Measurements from ENCODE around the gene ZNF215. TPM values are rescaled to one million over a fixed set of nuclear protein-coding genes. Genes with fewer than 3 reads are reported as not detected.
"Not testable (repeated sequence)": the region's sequence is repeated elsewhere in the genome, so short reads cannot be mapped to it uniquely, and the experiment has no call there.

ZNF215 gene
- total and polyA plus RNA-seq, 4 donors: 0.61 to 2.0 (median 0.93) TPM; not detected in 1

GRCh38 chr11:6968816-6969215 lies 42.6 kb downstream of the ZNF215 start:
- no peaks in the 10 kb centered on the region for H3K4me1 ChIP-seq (ENCODE audit: control insufficient read depth in 1 of 2, insufficient read depth in 2 of 2, low read length in 2 of 2)
- no peaks in the 10 kb centered on the region for H3K9me3 ChIP-seq (ENCODE audit: control insufficient read depth, low read length)
- WGBS, 2 donors: 99 to 100% methylated on average over 1 of the region's 1 CpG
- no peak overlapping the region for H3K4me3 ChIP-seq (ENCODE audit: low read length in 2 of 2)
- DNase-seq: no peak
- H3K27me3 ChIP-seq (ENCODE audit: control insufficient read depth in 1 of 2, insufficient read depth in 2 of 2, low read length in 1 of 2): no peaks in the 10 kb centered on the region
- intact Hi-C loops (cut with DNase I): no loop called here
- no peak for ATAC-seq (ENCODE audit: low FRiP score)
- no peaks in the 10 kb centered on the region for H3K36me3 ChIP-seq (ENCODE audit: control insufficient read depth in 1 of 2, insufficient read depth in 2 of 2, low read length in 1 of 2)
- no peak overlapping the region for H3K27ac ChIP-seq (ENCODE audit: low read depth in 1 of 2, low read length in 2 of 2)

DNA sequence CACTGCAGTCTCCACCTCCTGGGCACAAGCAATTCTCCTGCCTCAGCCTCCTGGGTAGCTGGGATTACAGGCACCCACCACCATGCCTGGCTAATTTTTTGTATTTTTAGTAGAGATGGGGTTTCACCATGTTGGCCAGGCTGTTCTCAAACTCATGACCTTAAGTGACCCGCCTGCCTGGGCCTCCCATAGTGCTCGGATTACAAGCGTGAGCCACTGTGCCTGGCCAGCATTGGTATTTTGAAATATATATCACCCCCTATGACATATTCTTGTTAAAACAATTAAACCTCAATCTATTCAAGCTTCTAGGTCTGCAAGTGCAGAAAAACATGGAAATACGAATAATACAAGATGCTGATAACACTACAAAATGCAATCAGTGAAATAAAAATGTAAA lies 43.6 kb downstream of the ZNF215 start:
- H3K9me3 ChIP-seq (ENCODE audit: control insufficient read depth, low read length); H3K4me1 ChIP-seq (ENCODE audit: control insufficient read depth in 1 of 2, insufficient read depth in 2 of 2, low read length in 2 of 2); ATAC-seq (ENCODE audit: low FRiP score); intact Hi-C loops (cut with DNase I); H3K27ac ChIP-seq (ENCODE audit: low read depth in 1 of 2, low read length in 2 of 2); H3K4me3 ChIP-seq (ENCODE audit: low read length in 2 of 2); H3K36me3 ChIP-seq (ENCODE audit: control insufficient read depth in 1 of 2, insufficient read depth in 2 of 2, low read length in 1 of 2); H3K27me3 ChIP-seq (ENCODE audit: control insufficient read depth in 1 of 2, insufficient read depth in 2 of 2, low read length in 1 of 2): not testable (repeated sequence)
- DNase-seq: peak in 1 of 2 donors; percentile 44
- 33 to 46% methylated on average over 4 of the region's 4 CpGs for WGBS, 2 donors

GRCh38 chr11:6979365-6979764 lies 53.1 kb downstream of the ZNF215 start:
- Histone ChIP-seq H3K4me3 (ENCODE audit: low read length in 2 of 2) (no peak overlapping the region), H3K27ac (ENCODE audit: low read depth in 1 of 2, low read length in 2 of 2) (no peak overlapping the region), H3K4me1 (ENCODE audit: control insufficient read depth in 1 of 2, insufficient read depth in 2 of 2, low read length in 2 of 2) (no peaks in the 10 kb centered on the region), H3K27me3 (ENCODE audit: control insufficient read depth in 1 of 2, insufficient read depth in 2 of 2, low read length in 1 of 2) (no peaks in the 10 kb centered on the region), H3K9me3 (ENCODE audit: control insufficient read depth, low read length) (no peaks in the 10 kb centered on the region), H3K36me3 (ENCODE audit: control insufficient read depth in 1 of 2, insufficient read depth in 2 of 2, low read length in 1 of 2) (no peaks in the 10 kb centered on the region)
- intact Hi-C loops (cut with DNase I): no loop called here
- DNase-seq (no peak), ATAC-seq (ENCODE audit: low FRiP score) (no peak)
- 73 to 77% methylated on average over 2 of the region's 2 CpGs for WGBS, 2 donors

GRCh38 chr11:6986487-6986886 lies 60.3 kb downstream of the ZNF215 start:
- H3K4me1 ChIP-seq (ENCODE audit: control insufficient read depth in 1 of 2, insufficient read depth in 2 of 2, low read length in 2 of 2): no peaks in the 10 kb centered on the region
- no peaks in the 10 kb centered on the region for H3K9me3 ChIP-seq (ENCODE audit: control insufficient read depth, low read length)
- intact Hi-C loops (cut with DNase I): no loop called here
- H3K27me3 ChIP-seq (ENCODE audit: control insufficient read depth in 1 of 2, insufficient read depth in 2 of 2, low read length in 1 of 2): no peaks in the 10 kb centered on the region
- ATAC-seq (ENCODE audit: low FRiP score) (no peak), DNase-seq (no peak)
- H3K27ac ChIP-seq (ENCODE audit: low read depth in 1 of 2, low read length in 2 of 2): no peak overlapping the region
- WGBS, 2 donors: 50 to 53% methylated on average over 1 of the region's 1 CpG
- no peaks in the 10 kb centered on the region for H3K36me3 ChIP-seq (ENCODE audit: control insufficient read depth in 1 of 2, insufficient read depth in 2 of 2, low read length in 1 of 2)
- H3K4me3 ChIP-seq (ENCODE audit: low read length in 2 of 2): no peak overlapping the region

- no peak overlapping the region for H3K27ac ChIP-seq (ENCODE audit: low read depth in 1 of 2, low read length in 2 of 2)
- DNase-seq (no peak), ATAC-seq (ENCODE audit: low FRiP score) (no peak)
- no peaks in the 10 kb centered on the region for H3K27me3 ChIP-seq (ENCODE audit: control insufficient read depth in 1 of 2, insufficient read depth in 2 of 2, low read length in 1 of 2)
- H3K4me3 ChIP-seq (ENCODE audit: low read length in 2 of 2): no peak overlapping the region
- no peaks in the 10 kb centered on the region for H3K36me3 ChIP-seq (ENCODE audit: control insufficient read depth in 1 of 2, insufficient read depth in 2 of 2, low read length in 1 of 2)
- intact Hi-C loops (cut with DNase I): no loop called here
- H3K9me3 ChIP-seq (ENCODE audit: control insufficient read depth, low read length): no peaks in the 10 kb centered on the region
- H3K4me1 ChIP-seq (ENCODE audit: control insufficient read depth in 1 of 2, insufficient read depth in 2 of 2, low read length in 2 of 2): no peaks in the 10 kb centered on the region
Measured at GRCh38 chr11:6988506-6988905, 62.3 kb downstream of the ZNF215 start.

GRCh38 chr11:6991227-6991626 lies 65.0 kb downstream of the ZNF215 start:
- peak; percentile 17 for ATAC-seq (ENCODE audit: low FRiP score)
- H3K27me3 ChIP-seq (ENCODE audit: control insufficient read depth in 1 of 2, insufficient read depth in 2 of 2, low read length in 1 of 2): no peaks in the 10 kb centered on the region
- WGBS, 2 donors: 76 to 81% methylated on average over 6 of the region's 6 CpGs

DNA sequence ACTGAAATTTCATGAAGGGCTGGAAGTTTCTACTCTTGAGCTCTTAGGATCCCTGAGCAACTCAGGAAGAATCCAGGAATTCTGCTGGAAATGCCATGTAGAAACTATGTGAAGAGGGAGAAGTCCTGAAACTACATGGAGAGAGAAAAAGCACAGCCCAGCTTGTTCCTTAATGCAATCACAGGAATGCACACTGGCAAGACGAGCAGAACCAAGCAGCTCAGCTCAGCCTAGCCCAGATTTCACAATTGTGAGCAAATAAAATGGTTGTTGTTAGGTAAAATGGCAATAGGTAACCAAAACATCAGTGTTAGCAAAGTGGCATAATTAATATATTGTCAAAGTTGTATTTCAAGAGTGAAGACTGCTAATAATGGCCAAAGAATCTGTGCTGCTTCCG lies 65.8 kb downstream of the ZNF215 start:
- 45 to 48% methylated on average over 2 of the region's 2 CpGs for WGBS, 2 donors
- Histone ChIP-seq H3K4me1 (ENCODE audit: control insufficient read depth in 1 of 2, insufficient read depth in 2 of 2, low read length in 2 of 2) (no peaks in the 10 kb centered on the region), H3K36me3 (ENCODE audit: control insufficient read depth in 1 of 2, insufficient read depth in 2 of 2, low read length in 1 of 2) (no peaks in the 10 kb centered on the region), H3K27ac (ENCODE audit: low read depth in 1 of 2, low read length in 2 of 2) (peak overlapping the region in 1 of 2 donors; percentile 30), H3K4me3 (ENCODE audit: low read length in 2 of 2) (no peak overlapping the region), H3K9me3 (ENCODE audit: control insufficient read depth, low read length) (no peaks in the 10 kb centered on the region), H3K27me3 (ENCODE audit: control insufficient read depth in 1 of 2, insufficient read depth in 2 of 2, low read length in 1 of 2) (no peaks in the 10 kb centered on the region)
- no peak for DNase-seq
- intact Hi-C loops (cut with DNase I): loop anchor here in 1 of 2 donors (2.0 kb wide), 1 partner anchor 29 kb away; the partner anchor contains the start of genes NLRP14 and ZNF214
- ATAC-seq (ENCODE audit: low FRiP score): no peak

More at GRCh38 chr11:6991227-6991626, 65.0 kb downstream of the ZNF215 start:
- Histone ChIP-seq H3K27ac (ENCODE audit: low read depth in 1 of 2, low read length in 2 of 2) (no peak overlapping the region), H3K4me1 (ENCODE audit: control insufficient read depth in 1 of 2, insufficient read depth in 2 of 2, low read length in 2 of 2) (no peaks in the 10 kb centered on the region), H3K9me3 (ENCODE audit: control insufficient read depth, low read length) (no peaks in the 10 kb centered on the region), H3K36me3 (ENCODE audit: control insufficient read depth in 1 of 2, insufficient read depth in 2 of 2, low read length in 1 of 2) (no peaks in the 10 kb centered on the region), H3K4me3 (ENCODE audit: low read length in 2 of 2) (no peak overlapping the region)
- intact Hi-C loops (cut with DNase I): no loop called here
- DNase-seq: no peak

GRCh38 chr11:6992457-6993417 lies 66.5 kb downstream of the ZNF215 start:
- Histone ChIP-seq H3K36me3 (ENCODE audit: control insufficient read depth in 1 of 2, insufficient read depth in 2 of 2, low read length in 1 of 2) (no peaks in the 10 kb centered on the region), H3K27me3 (ENCODE audit: control insufficient read depth in 1 of 2, insufficient read depth in 2 of 2, low read length in 1 of 2) (no peaks in the 10 kb centered on the region), H3K4me3 (ENCODE audit: low read length in 2 of 2) (no peak overlapping the region), H3K4me1 (ENCODE audit: control insufficient read depth in 1 of 2, insufficient read depth in 2 of 2, low read length in 2 of 2) (no peaks in the 10 kb centered on the region), H3K9me3 (ENCODE audit: control insufficient read depth, low read length) (no peaks in the 10 kb centered on the region), H3K27ac (ENCODE audit: low read depth in 1 of 2, low read length in 2 of 2) (peak overlapping the region in 1 of 2 donors; percentile 41)
- DNase-seq (no peak), ATAC-seq (ENCODE audit: low FRiP score) (peak; percentile 34)
- intact Hi-C loops (cut with DNase I): loop anchor here in 1 of 2 donors (2.0 kb wide), 1 partner anchor 28 kb away; the partner anchor contains the start of genes NLRP14 and ZNF214
- 6 to 7% methylated on average over 11 of the region's 11 CpGs for WGBS, 2 donors

DNA sequence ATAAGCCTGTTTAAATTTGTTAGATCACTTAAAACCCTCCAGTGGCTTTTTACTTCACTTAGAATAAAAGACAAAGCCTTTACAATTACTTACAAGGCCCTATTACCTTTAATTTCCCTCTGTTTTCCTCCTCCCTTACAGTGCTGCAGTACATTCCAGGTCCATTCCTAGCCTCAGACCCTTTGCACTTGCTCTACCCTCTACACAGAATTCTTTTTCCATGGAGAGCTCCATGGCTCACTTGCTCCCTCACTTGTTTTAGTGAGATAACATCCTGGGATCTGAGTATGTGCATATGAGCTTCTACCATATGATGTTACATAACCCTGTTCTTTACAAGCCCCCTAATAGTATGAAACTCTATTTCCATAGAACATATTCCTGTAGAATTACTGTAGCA lies 69.5 kb downstream of the ZNF215 start:
- intact Hi-C loops (cut with DNase I): no loop called here

More for the DNA sequence above, 69.5 kb downstream of the ZNF215 start:
- Histone ChIP-seq H3K4me3 (ENCODE audit: low read length in 2 of 2) (no peak overlapping the region), H3K4me1 (ENCODE audit: control insufficient read depth in 1 of 2, insufficient read depth in 2 of 2, low read length in 2 of 2) (no peaks in the 10 kb centered on the region), H3K27ac (ENCODE audit: low read depth in 1 of 2, low read length in 2 of 2) (no peak overlapping the region), H3K27me3 (ENCODE audit: control insufficient read depth in 1 of 2, insufficient read depth in 2 of 2, low read length in 1 of 2) (no peaks in the 10 kb centered on the region), H3K9me3 (ENCODE audit: control insufficient read depth, low read length) (no peaks in the 10 kb centered on the region), H3K36me3 (ENCODE audit: control insufficient read depth in 1 of 2, insufficient read depth in 2 of 2, low read length in 1 of 2) (peaks cover 0 to 1% of the 10 kb centered on the region in 2 donors)
- no peak for DNase-seq
- no peak for ATAC-seq (ENCODE audit: low FRiP score)
